ENCODE measurements around the gene SPSB4.
"Not testable (repeated sequence)": the region's sequence is repeated elsewhere in the genome, so short reads cannot be mapped to it uniquely, and the experiment has no call there.

SPSB4 gene

GRCh38 chr3:141111364-141112155 is 60.4 kb downstream of the SPSB4 start:
- Histone ChIP-seq H3K36me3 (no peaks in the 10 kb centered on the region), H3K4me3 (ENCODE audit: low read depth in 1 of 2, low read length in 1 of 2) (no peak overlapping the region), H3K27ac (no peak overlapping the region), H3K9me3 (no peaks in the 10 kb centered on the region), H3K27me3 (no peaks in the 10 kb centered on the region), H3K4me1 (ENCODE audit: control insufficient read depth in 1 of 2, insufficient read depth in 1 of 2, low read depth in 1 of 2, low read length in 1 of 2) (peaks cover 0 to 7% of the 10 kb centered on the region in 2 experiments)
- no peak for TF ChIP-seq CTCF (IDR thresholded peaks at IDR 0.05)

GRCh38 chr3:141112686-141113297 is 61.6 kb downstream of the SPSB4 start:
- H3K36me3 ChIP-seq, result no peaks in the 10 kb centered on the region
- no peak for TF ChIP-seq CTCF (IDR thresholded peaks at IDR 0.05)
- H3K27me3 ChIP-seq, result no peaks in the 10 kb centered on the region
- H3K4me3 ChIP-seq (ENCODE audit: low read depth in 1 of 2, low read length in 1 of 2), result no peak overlapping the region
- no peak overlapping the region for H3K27ac ChIP-seq
- H3K4me1 ChIP-seq (ENCODE audit: control insufficient read depth in 1 of 2, insufficient read depth in 1 of 2, low read depth in 1 of 2, low read length in 1 of 2), result peaks cover 0 to 7% of the 10 kb centered on the region in 2 experiments
- H3K9me3 ChIP-seq, result no peaks in the 10 kb centered on the region

GRCh38 chr3:141113680-141114079 is 62.5 kb downstream of the SPSB4 start:
- not testable (repeated sequence) for H3K9me3 ChIP-seq; H3K4me1 ChIP-seq (ENCODE audit: control insufficient read depth in 1 of 2, insufficient read depth in 1 of 2, low read depth in 1 of 2, low read length in 1 of 2); H3K27ac ChIP-seq; H3K4me3 ChIP-seq (ENCODE audit: low read depth in 1 of 2, low read length in 1 of 2); H3K27me3 ChIP-seq; H3K36me3 ChIP-seq

GRCh38 chr3:141114179-141114745 is 63.1 kb downstream of the SPSB4 start:
- no peak for TF ChIP-seq CTCF (IDR thresholded peaks at IDR 0.05)
- Histone ChIP-seq H3K9me3 (no peaks in the 10 kb centered on the region), H3K36me3 (no peaks in the 10 kb centered on the region), H3K4me1 (ENCODE audit: control insufficient read depth in 1 of 2, insufficient read depth in 1 of 2, low read depth in 1 of 2, low read length in 1 of 2) (peaks cover 0 to 7% of the 10 kb centered on the region in 2 experiments), H3K27me3 (no peaks in the 10 kb centered on the region), H3K4me3 (ENCODE audit: low read depth in 1 of 2, low read length in 1 of 2) (no peak overlapping the region), H3K27ac (no peak overlapping the region)

GRCh38 chr3:141114816-141115460 is 63.8 kb downstream of the SPSB4 start:
- peaks cover 0 to 7% of the 10 kb centered on the region in 2 experiments for H3K4me1 ChIP-seq (ENCODE audit: control insufficient read depth in 1 of 2, insufficient read depth in 1 of 2, low read depth in 1 of 2, low read length in 1 of 2)
- H3K27ac ChIP-seq, result no peak overlapping the region
- no peak for TF ChIP-seq CTCF (IDR thresholded peaks at IDR 0.05)

More at GRCh38 chr3:141114816-141115460, 63.8 kb downstream of the SPSB4 start:
- Histone ChIP-seq H3K27me3 (no peaks in the 10 kb centered on the region), H3K9me3 (no peaks in the 10 kb centered on the region), H3K36me3 (no peaks in the 10 kb centered on the region), H3K4me3 (ENCODE audit: low read depth in 1 of 2, low read length in 1 of 2) (no peak overlapping the region)

Data from neutrophil (primary cell).